Hematopoietic multipotent progenitor cell (in vitro differentiated cells): Measurements from ENCODE around the gene MARK2. TPM values are rescaled to one million over a fixed set of nuclear protein-coding genes. Genes with fewer than 3 reads are reported as not detected.
A peak's percentile ranks its signal among the peaks of the same experiment; 100 is the strongest.

Source experiments
- DNase-seq, 3 donors: peaks; one replicate each; pipeline ENCODE4 v3.0.0-alpha.2; 2011 to 2015; ENCODE audit warnings: low read depth in 2 of 3, low spot score in 2 of 3
- total RNA-seq: library from RNA; depleted of rRNA; stranded (reverse); fragments of >200 nt; gene quantifications from one replicate; pipeline ENCODE4 v1.2.3, GENCODE V29; 2012

Gene MARK2
- total RNA-seq, 1 donor: 19.4 TPM

GRCh38 chr11:63906585-63906984 lies 67.7 kb downstream of the MARK2 start:
- DNase-seq: peak in 1 of 3 donors; percentile 60

GRCh38 chr11:63907063-63907462 lies 68.2 kb downstream of the MARK2 start:
- no peak for DNase-seq

- DNase-seq: no peak
These were observed 69.1 kb downstream of the MARK2 start for GRCh38 chr11:63907808-63908530.

- DNase-seq: no peak
These were observed 69.9 kb downstream of the MARK2 start for GRCh38 chr11:63908631-63909401.

GRCh38 chr11:63909591-63910506 lies 70.9 kb downstream of the MARK2 start:
- DNase-seq: peak in 1 of 3 donors; percentile 37

GRCh38 chr11:63910675-63911074 lies 71.8 kb downstream of the MARK2 start:
- no peak for DNase-seq

GRCh38 chr11:63911440-63911839 lies 72.5 kb downstream of the MARK2 start:
- no peak for DNase-seq

GRCh38 chr11:63911876-63912275 lies 73.0 kb downstream of the MARK2 start:
- no peak for DNase-seq

- DNase-seq: no peak
These were observed 73.8 kb downstream of the MARK2 start for GRCh38 chr11:63912678-63913077.

- no peak for DNase-seq
These were observed 75.2 kb downstream of the MARK2 start for GRCh38 chr11:63913866-63914830.

- no peak for DNase-seq
These were observed 76.2 kb downstream of the MARK2 start for GRCh38 chr11:63914896-63915691.

GRCh38 chr11:63915961-63916836 lies 77.3 kb downstream of the MARK2 start:
- DNase-seq: peak in 1 of 3 donors; percentile 43

- peak in 1 of 3 donors; percentile 78 for DNase-seq
These were observed 78.2 kb downstream of the MARK2 start, which contains the start of gene RCOR2 for GRCh38 chr11:63916837-63917691. Gene RCOR2, minus strand, starts transcription at chr11:63917164. Its CDS starts 708 bp downstream, at chr11:63916456.

GRCh38 chr11:63917692-63918506 lies 79.0 kb downstream of the MARK2 start:
- peak in 1 of 3 donors; percentile 54 for DNase-seq

- no peak for DNase-seq
These were observed 79.7 kb downstream of the MARK2 start for GRCh38 chr11:63918507-63919191.
